ENCODE results near the gene GLCE.

Gene GLCE

GRCh38 chr15:69236505-69236904 lies 76.1 kb downstream of the GLCE start:
- H3K36me3 Mint-ChIP-seq (ENCODE audit: low read depth): peaks cover 5% of the 10 kb centered on the region
- no peak for TF ChIP-seq CTCF (IDR thresholded peaks at IDR 0.05; ENCODE audit: unreplicated experiment in 3 of 3)

GRCh38 chr15:69237718-69238117 lies 77.3 kb downstream of the GLCE start:
- TF ChIP-seq CTCF (IDR thresholded peaks at IDR 0.05; ENCODE audit: unreplicated experiment in 3 of 3): no peak
- Mint-ChIP-seq H3K36me3 (ENCODE audit: low read depth) (peaks cover 5% of the 10 kb centered on the region), H3K27ac (no peak overlapping the region), H3K9me3 (no peaks in the 10 kb centered on the region), H3K27me3 (ENCODE audit: low read depth) (no peaks in the 10 kb centered on the region), H3K4me1 (no peaks in the 10 kb centered on the region), H3K4me3 (no peak overlapping the region)

More at GRCh38 chr15:69236505-69236904, 76.1 kb downstream of the GLCE start:
- Mint-ChIP-seq H3K9me3 (no peaks in the 10 kb centered on the region), H3K4me1 (no peaks in the 10 kb centered on the region), H3K27me3 (ENCODE audit: low read depth) (no peaks in the 10 kb centered on the region), H3K4me3 (no peak overlapping the region), H3K27ac (no peak overlapping the region)

GRCh38 chr15:69244798-69245197 lies 84.4 kb downstream of the GLCE start:
- H3K9me3 Mint-ChIP-seq: no peaks in the 10 kb centered on the region

GRCh38 chr15:69253156-69253555 lies 92.7 kb downstream of the GLCE start:
- no peaks in the 10 kb centered on the region for H3K27me3 Mint-ChIP-seq (ENCODE audit: low read depth)
- TF ChIP-seq CTCF (IDR thresholded peaks at IDR 0.05; ENCODE audit: unreplicated experiment in 3 of 3): no peak
- H3K4me3 Mint-ChIP-seq: no peak overlapping the region
- H3K9me3 Mint-ChIP-seq: no peaks in the 10 kb centered on the region
- peaks cover 12% of the 10 kb centered on the region for H3K4me1 Mint-ChIP-seq
- peaks cover 4% of the 10 kb centered on the region for H3K36me3 Mint-ChIP-seq (ENCODE audit: low read depth)
- peak overlapping the region; percentile 21 to 89 (median 85) for H3K27ac Mint-ChIP-seq

More at GRCh38 chr15:69244798-69245197, 84.4 kb downstream of the GLCE start:
- TF ChIP-seq CTCF (IDR thresholded peaks at IDR 0.05; ENCODE audit: unreplicated experiment in 3 of 3): no peak
- Mint-ChIP-seq H3K27ac (no peak overlapping the region), H3K4me3 (no peak overlapping the region), H3K4me1 (no peaks in the 10 kb centered on the region), H3K27me3 (ENCODE audit: low read depth) (no peaks in the 10 kb centered on the region), H3K36me3 (ENCODE audit: low read depth) (peaks cover 3% of the 10 kb centered on the region)

GRCh38 chr15:69265347-69265955 lies 105.0 kb downstream of the GLCE start:
- H3K9me3 Mint-ChIP-seq: no peaks in the 10 kb centered on the region
- peak; percentile 49 to 55 (median 52) for TF ChIP-seq CTCF (IDR thresholded peaks at IDR 0.05; ENCODE audit: unreplicated experiment in 3 of 3)

GRCh38 chr15:69271217-69271616 lies 110.8 kb downstream of the GLCE start:
- peaks cover 34% of the 10 kb centered on the region for H3K4me1 Mint-ChIP-seq
- no peaks in the 10 kb centered on the region for H3K27me3 Mint-ChIP-seq (ENCODE audit: low read depth)
- no peak for TF ChIP-seq CTCF (IDR thresholded peaks at IDR 0.05; ENCODE audit: unreplicated experiment in 3 of 3)
- H3K27ac Mint-ChIP-seq: no peak overlapping the region
- H3K36me3 Mint-ChIP-seq (ENCODE audit: low read depth): no peaks in the 10 kb centered on the region
- H3K4me3 Mint-ChIP-seq: no peak overlapping the region
- no peaks in the 10 kb centered on the region for H3K9me3 Mint-ChIP-seq

More at GRCh38 chr15:69265347-69265955, 105.0 kb downstream of the GLCE start:
- H3K4me3 Mint-ChIP-seq: no peak overlapping the region
- no peak overlapping the region for H3K27ac Mint-ChIP-seq
- H3K4me1 Mint-ChIP-seq: no peaks in the 10 kb centered on the region
- no peaks in the 10 kb centered on the region for H3K27me3 Mint-ChIP-seq (ENCODE audit: low read depth)
- peaks cover 12% of the 10 kb centered on the region for H3K36me3 Mint-ChIP-seq (ENCODE audit: low read depth)
